ENCODE results near the gene MCRS1.
"Not testable (repeated sequence)": the region's sequence is repeated elsewhere in the genome, so short reads cannot be mapped to it uniquely, and the experiment has no call there.

MCRS1 gene

DNA sequence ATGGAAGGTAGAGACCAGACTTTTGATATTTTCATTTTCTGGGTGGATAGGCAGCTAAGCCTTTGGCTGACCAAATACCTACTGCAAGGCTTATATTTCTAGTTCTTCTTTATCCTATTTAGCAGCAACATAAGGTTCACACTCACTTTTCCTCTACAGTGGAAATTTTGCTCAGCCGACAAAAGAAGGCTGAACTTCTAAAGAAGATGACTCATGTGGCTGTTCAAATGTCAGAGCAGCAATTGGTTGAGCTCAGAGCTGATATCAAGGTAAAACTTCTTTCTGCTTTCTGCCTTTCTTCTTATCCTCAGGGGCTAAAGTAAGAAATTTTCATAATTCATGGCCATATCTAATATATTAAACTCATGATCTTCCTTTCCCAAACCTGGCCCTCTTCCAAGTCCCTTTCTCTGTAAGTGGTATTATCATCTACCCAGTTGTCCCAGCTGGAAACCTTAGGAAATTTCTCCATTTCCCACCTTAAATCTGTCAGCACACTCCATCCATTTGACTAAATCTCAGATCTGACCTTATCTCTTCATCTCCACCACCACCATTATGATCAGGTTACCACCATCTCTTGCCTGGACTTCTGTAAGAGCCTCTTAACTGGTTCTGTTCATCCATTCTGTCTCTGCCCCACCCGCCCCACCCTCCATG, 48.9 kb downstream of the MCRS1 start:
- DNase-seq (ENCODE audit: low read depth in 2 of 2), result no peak

DNA sequence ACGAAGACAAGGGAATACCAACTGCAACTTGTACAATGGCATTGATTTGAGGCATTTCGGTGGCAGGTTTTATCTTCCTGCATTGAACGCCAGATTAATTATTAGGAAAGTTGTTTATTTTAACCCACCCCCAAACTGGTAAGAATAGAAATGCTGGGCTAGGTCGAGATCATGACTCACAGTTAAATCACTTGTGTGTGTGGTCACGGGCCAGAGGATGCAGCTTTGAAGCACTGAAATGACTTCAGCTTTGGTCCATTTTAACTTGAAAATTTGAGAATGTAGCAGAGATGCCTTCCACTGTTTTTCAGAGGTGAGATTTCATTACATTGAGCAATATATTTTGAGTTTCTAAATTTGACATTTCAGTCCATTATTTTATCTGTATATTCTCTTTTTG, 52.7 kb downstream of the MCRS1 start:
- DNase-seq (ENCODE audit: low read depth in 2 of 2), result no peak

DNA sequence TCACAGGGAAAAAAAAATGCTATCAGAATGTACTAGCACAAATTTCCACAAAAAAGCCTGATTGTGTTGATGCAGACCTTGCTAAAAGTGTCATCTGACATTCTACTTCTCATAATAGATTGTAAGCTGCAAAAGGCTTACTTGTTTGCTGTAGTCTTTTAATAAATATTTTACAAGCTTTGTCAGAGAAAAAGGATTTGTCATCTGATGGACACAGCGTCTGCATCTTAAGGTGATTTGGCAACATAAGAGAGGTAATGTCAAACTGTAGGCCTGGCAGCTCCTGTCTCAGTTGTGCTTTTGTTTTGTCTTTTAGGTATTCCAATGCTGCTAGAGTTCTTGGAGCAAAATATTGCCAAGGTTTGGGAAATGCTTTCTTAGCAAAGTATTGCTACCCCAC, 55.4 kb downstream of the MCRS1 start:
- no peak for DNase-seq (ENCODE audit: low read depth in 2 of 2)

- DNase-seq (ENCODE audit: low read depth in 2 of 2), result no peak
Observed at GRCh38 chr12:49511410-49511809, 56.5 kb downstream of the MCRS1 start.

GRCh38 chr12:49509681-49510080, 58.3 kb downstream of the MCRS1 start:
- DNase-seq (ENCODE audit: low read depth in 2 of 2), result not testable (repeated sequence)
